Measurements from ENCODE around the gene TMEM178A. TPM values are rescaled to one million over a fixed set of nuclear protein-coding genes. Genes with fewer than 3 reads are reported as not detected.

TMEM178A gene
- total and polyA plus RNA-seq, 10 donors, result 0.49 to 2.1 (median 0.89) TPM

DNA sequence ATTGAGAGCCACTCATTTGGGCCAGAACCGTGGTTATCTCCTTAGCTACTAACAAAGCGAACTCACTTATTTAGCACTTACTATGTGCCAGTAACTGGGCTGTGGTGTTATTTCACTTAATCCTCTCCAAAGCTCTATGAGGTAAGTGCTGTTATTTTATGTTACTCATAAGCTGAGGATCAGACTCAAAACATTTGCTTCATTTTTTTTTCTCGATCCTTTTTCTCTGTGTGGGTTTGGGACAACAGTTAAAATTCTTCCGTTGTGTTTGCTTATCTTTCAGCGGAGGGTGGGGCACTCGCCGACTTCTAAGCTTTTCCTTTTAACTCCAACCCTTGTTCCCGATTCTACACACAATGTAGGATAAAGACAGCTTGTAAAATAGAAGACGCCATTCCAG is 52.8 kb downstream of the TMEM178A start:
- DNase-seq, result no peak
- Histone ChIP-seq H3K4me3 (no peak overlapping the region), H3K27me3 (replicated peaks in 1 of 7) (no peaks in the 10 kb centered on the region), H3K27ac (no peak overlapping the region), H3K4me1 (no peaks in the 10 kb centered on the region), H3K36me3 (no peaks in the 10 kb centered on the region), H3K9me3 (no peaks in the 10 kb centered on the region)
- TF ChIP-seq, protein P1, sequence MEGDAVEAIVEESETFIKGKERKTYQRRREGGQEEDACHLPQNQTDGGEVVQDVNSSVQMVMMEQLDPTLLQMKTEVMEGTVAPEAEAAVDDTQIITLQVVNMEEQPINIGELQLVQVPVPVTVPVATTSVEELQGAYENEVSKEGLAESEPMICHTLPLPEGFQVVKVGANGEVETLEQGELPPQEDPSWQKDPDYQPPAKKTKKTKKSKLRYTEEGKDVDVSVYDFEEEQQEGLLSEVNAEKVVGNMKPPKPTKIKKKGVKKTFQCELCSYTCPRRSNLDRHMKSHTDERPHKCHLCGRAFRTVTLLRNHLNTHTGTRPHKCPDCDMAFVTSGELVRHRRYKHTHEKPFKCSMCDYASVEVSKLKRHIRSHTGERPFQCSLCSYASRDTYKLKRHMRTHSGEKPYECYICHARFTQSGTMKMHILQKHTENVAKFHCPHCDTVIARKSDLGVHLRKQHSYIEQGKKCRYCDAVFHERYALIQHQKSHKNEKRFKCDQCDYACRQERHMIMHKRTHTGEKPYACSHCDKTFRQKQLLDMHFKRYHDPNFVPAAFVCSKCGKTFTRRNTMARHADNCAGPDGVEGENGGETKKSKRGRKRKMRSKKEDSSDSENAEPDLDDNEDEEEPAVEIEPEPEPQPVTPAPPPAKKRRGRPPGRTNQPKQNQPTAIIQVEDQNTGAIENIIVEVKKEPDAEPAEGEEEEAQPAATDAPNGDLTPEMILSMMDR (IDR thresholded peaks at IDR 0.05 in 8 of 11, conservative IDR thresholded peaks at IDR 0.05 in 3 of 11), result no peak
- TF ChIP-seq POLR2AphosphoS5 (IDR thresholded peaks at IDR 0.05) (no peak), POLR2A (IDR thresholded peaks at IDR 0.05) (no peak)
- 85 to 96% (median 93%) methylated on average over 9 of the region's 9 CpGs for WGBS, 5 donors
- intact Hi-C loops (cut with DNase I; ENCODE audit: low total_unique reads), result no loop called here

DNA sequence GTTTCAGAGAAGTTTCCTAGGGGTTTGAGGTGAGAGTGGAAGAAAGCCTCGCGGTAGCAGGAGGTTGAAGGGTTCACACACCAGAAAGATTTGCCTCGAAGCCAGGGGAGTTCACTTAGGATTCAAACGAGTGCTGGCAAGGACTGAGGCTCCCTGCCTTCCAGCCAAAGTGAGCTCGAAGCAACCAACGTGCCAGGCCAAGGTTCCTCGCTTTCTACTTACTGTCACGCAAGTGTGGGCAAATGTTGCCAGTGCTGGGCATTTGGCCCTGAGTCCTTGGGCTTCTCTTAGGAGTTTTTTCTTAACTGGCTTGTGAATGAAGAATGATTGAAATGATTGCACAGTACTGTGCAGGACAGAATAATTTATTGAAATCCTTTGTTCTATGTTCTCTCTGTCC is 53.6 kb downstream of the TMEM178A start:
- Histone ChIP-seq H3K4me3 (no peak overlapping the region), H3K9me3 (no peaks in the 10 kb centered on the region), H3K36me3 (no peaks in the 10 kb centered on the region), H3K27me3 (replicated peaks in 1 of 7) (no peaks in the 10 kb centered on the region), H3K27ac (no peak overlapping the region), H3K4me1 (no peaks in the 10 kb centered on the region)
- TF ChIP-seq POLR2A (IDR thresholded peaks at IDR 0.05) (no peak), POLR2AphosphoS5 (IDR thresholded peaks at IDR 0.05) (no peak)
- TF ChIP-seq, protein P1 (IDR thresholded peaks at IDR 0.05 in 8 of 11, conservative IDR thresholded peaks at IDR 0.05 in 3 of 11), result no peak
- WGBS, 5 donors, result 83 to 94% (median 89%) methylated on average over 8 of the region's 8 CpGs
- intact Hi-C loops (cut with DNase I; ENCODE audit: low total_unique reads), result no loop called here
- DNase-seq, result no peak

DNA sequence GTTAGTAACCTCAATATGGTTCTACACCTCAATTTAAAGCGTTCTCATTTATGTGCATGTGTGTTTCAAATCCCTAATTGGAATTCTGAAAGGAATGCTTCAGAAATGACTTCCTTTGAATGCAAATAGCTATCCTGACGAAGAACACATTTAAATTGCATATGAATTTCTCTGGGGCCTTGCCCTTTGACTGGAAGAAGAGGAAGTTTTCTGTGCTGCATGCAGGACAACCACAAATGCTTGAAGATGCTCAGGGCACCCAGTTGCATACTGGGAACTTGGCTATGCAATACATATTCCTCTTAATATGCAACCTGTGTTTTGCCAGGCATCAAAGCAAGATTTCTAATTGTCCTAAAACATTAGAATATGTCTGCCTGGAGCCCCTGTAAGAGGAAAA is 55.3 kb downstream of the TMEM178A start:
- no peaks in the 10 kb centered on the region for H3K36me3 ChIP-seq
- H3K4me3 ChIP-seq, result no peak overlapping the region
- no peaks in the 10 kb centered on the region for H3K4me1 ChIP-seq
- TF ChIP-seq POLR2AphosphoS5 (IDR thresholded peaks at IDR 0.05), result no peak
- TF ChIP-seq, protein P1 (IDR thresholded peaks at IDR 0.05 in 8 of 11, conservative IDR thresholded peaks at IDR 0.05 in 3 of 11), result no peak
- no peak for TF ChIP-seq POLR2A (IDR thresholded peaks at IDR 0.05)
- H3K27ac ChIP-seq, result no peak overlapping the region
- H3K9me3 ChIP-seq, result no peaks in the 10 kb centered on the region
- H3K27me3 ChIP-seq (replicated peaks in 1 of 7), result no peaks in the 10 kb centered on the region
- 73 to 91% (median 80%) methylated on average over 2 of the region's 2 CpGs for WGBS, 5 donors
- intact Hi-C loops (cut with DNase I; ENCODE audit: low total_unique reads), result no loop called here
- no peak for DNase-seq

DNA sequence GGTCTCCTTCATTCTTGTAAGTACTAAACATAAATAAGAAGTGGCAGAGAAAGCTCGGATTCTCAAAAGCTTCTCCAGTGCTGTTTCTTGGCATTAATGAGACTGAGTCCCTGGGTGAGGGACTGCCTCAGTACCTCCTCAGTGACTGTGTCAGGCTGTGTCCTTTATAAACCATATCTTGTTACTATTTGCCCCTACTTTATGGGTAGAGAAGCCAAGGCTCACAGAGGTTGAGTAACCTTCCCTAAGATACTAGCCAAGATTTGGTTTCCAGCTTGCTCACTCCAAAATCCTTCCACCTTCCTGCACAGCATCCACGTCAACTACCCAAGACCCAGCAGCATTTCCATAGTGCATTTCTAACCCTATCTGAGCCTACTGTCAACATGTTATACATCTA is 57.8 kb downstream of the TMEM178A start:
- intact Hi-C loops (cut with DNase I; ENCODE audit: low total_unique reads), result no loop called here
- TF ChIP-seq POLR2A (IDR thresholded peaks at IDR 0.05), result no peak
- TF ChIP-seq POLR2AphosphoS5 (IDR thresholded peaks at IDR 0.05), result no peak
- TF ChIP-seq, protein P1 (IDR thresholded peaks at IDR 0.05 in 8 of 11, conservative IDR thresholded peaks at IDR 0.05 in 3 of 11), result no peak
- WGBS, 5 donors, result 78 to 92% (median 82%) methylated on average over 2 of the region's 2 CpGs
- no peak overlapping the region for H3K4me3 ChIP-seq
- DNase-seq, result no peak
- no peak overlapping the region for H3K27ac ChIP-seq
- no peaks in the 10 kb centered on the region for H3K36me3 ChIP-seq
- no peaks in the 10 kb centered on the region for H3K4me1 ChIP-seq
- H3K27me3 ChIP-seq (replicated peaks in 1 of 7), result no peaks in the 10 kb centered on the region
- H3K9me3 ChIP-seq, result no peaks in the 10 kb centered on the region
